Right cardiac atrium (tissue), 5 donors: Measurements from ENCODE around the gene LPCAT2. TPM values are rescaled to one million over a fixed set of nuclear protein-coding genes. Genes with fewer than 3 reads are reported as not detected.

Experiments used
- ATAC-seq, 2 donors: fragments of 200-7000 bp; cut with Tn5 transposase; one replicate each; pipeline versions ENCODE4 v1.8.0 to v1.9.1; 2020; ENCODE audit warnings: moderate library complexity in 2 of 2, mild to moderate bottlenecking in 1 of 2
- DNase-seq, 3 donors: peaks; one replicate each; pipeline ENCODE4 v3.0.0-alpha.2; 2020
- H3K27ac ChIP-seq: one replicate; pipeline ENCODE4 v1.5.1; 2013; ENCODE audit warnings: mild to moderate bottlenecking, low read length, control low read depth, moderate library complexity
- H3K27me3 ChIP-seq: one replicate; pipeline ENCODE4 v1.6.1; 2013; ENCODE audit not compliant: control insufficient read depth, insufficient read depth
- H3K4me1 ChIP-seq: one replicate; pipeline ENCODE4 v1.6.1; 2013; ENCODE audit warnings: low read length; ENCODE audit not compliant: control insufficient read depth, insufficient read depth
- H3K4me3 ChIP-seq: one replicate; pipeline ENCODE4 v1.5.1; 2013; ENCODE audit warnings: low read length, control low read depth
- H3K9me3 ChIP-seq: one replicate; pipeline ENCODE4 v1.6.1; 2013; ENCODE audit warnings: low read length; ENCODE audit not compliant: control insufficient read depth
- WGBS: extraction: QIAGEN DNeasy Blood & Tissue Kit; methylation state at CpG from one replicate; pipeline ENCODE4 v1.1.7; 2013; 5-methylcytosine and 5-hydroxymethylcytosine counted together
- intact Hi-C, 4 donors: fragments of 100-400 bp; cut with DNase I; formaldehyde crosslinking; loops; one replicate each; pipeline versions ENCODE4 v1.11.0 to v1.14.0; 2022 to 2023
- polyA plus RNA-seq: library from polyadenylated mRNA; stranded (reverse); fragments of 200-250 nt; gene quantifications from one replicate; pipeline ENCODE4 v1.2.3, GENCODE V29; 2013
- total RNA-seq, 4 donors: library from RNA; stranded (reverse); fragmentation: NEBNext Ultra II Directional; extraction: Animal tissue kit (Norgen Biotek cat#: 25700); gene quantifications; one replicate each; pipeline ENCODE4 v1.2.1, GENCODE V29; 2021
- donor health status: healthy with polysubstance abuse.
- donor health status: DM: no; HTN: yes; CAD: no.
- donor health status: DM: no; HTN: no; CAD: no.
- donor health status: DM: no; HTN: yes; CAD: no; lungs with severe emphysema.
- donor health status: DM: yes; HTN: yes; CAD: no.

The LPCAT2 gene
- total and polyA plus RNA-seq, 5 donors = 4.0 to 10.9 (median 6.6) TPM

- Histone ChIP-seq H3K27ac (no peak overlapping the region), H3K9me3 (no peaks in the 10 kb centered on the region), H3K27me3 (no peaks in the 10 kb centered on the region), H3K4me3 (no peak overlapping the region), H3K4me1 (no peaks in the 10 kb centered on the region)
- intact Hi-C loops = no loop called here
- WGBS = 86% methylated on average over 2 of the region's 2 CpGs
- no peak for ATAC-seq
- no peak for DNase-seq
These were observed 46.6 kb downstream of the LPCAT2 start for GRCh38 chr16:55555436-55555835.

- Histone ChIP-seq H3K4me3 (no peak overlapping the region), H3K27ac (no peak overlapping the region), H3K4me1 (no peaks in the 10 kb centered on the region), H3K9me3 (no peaks in the 10 kb centered on the region), H3K27me3 (no peaks in the 10 kb centered on the region)
- ATAC-seq = no peak
- intact Hi-C loops = no loop called here
- no peak for DNase-seq
These were observed 48.3 kb downstream of the LPCAT2 start for GRCh38 chr16:55557186-55557585.

GRCh38 chr16:55559233-55559632 is 50.4 kb downstream of the LPCAT2 start:
- peak; percentile 89 to 91 for ATAC-seq
- DNase-seq = no peak
- no peaks in the 10 kb centered on the region for H3K9me3 ChIP-seq
- H3K4me1 ChIP-seq = no peaks in the 10 kb centered on the region
- no peak overlapping the region for H3K27ac ChIP-seq
- no peaks in the 10 kb centered on the region for H3K27me3 ChIP-seq
- intact Hi-C loops = no loop called here
- no peak overlapping the region for H3K4me3 ChIP-seq

GRCh38 chr16:55559933-55560516 is 51.2 kb downstream of the LPCAT2 start:
- Histone ChIP-seq H3K9me3 (no peaks in the 10 kb centered on the region), H3K4me3 (no peak overlapping the region), H3K4me1 (no peaks in the 10 kb centered on the region), H3K27me3 (no peaks in the 10 kb centered on the region), H3K27ac (no peak overlapping the region)
- 31% methylated on average over 1 of the region's 1 CpG for WGBS
- ATAC-seq = no peak
- DNase-seq = no peak
- intact Hi-C loops = loop anchor here in 1 of 4 donors (5.0 kb wide), 1 partner anchor 93 kb away; no protein-coding TSS in a partner anchor

- Histone ChIP-seq H3K4me1 (no peaks in the 10 kb centered on the region), H3K9me3 (no peaks in the 10 kb centered on the region), H3K27me3 (no peaks in the 10 kb centered on the region), H3K27ac (no peak overlapping the region), H3K4me3 (no peak overlapping the region)
- no peak for ATAC-seq
- intact Hi-C loops = loop anchor here in 1 of 4 donors (5.0 kb wide), 1 partner anchor 94 kb away; no protein-coding TSS in a partner anchor
- WGBS = 92% methylated on average over 2 of the region's 2 CpGs
- no peak for DNase-seq
These were observed 52.5 kb downstream of the LPCAT2 start for GRCh38 chr16:55561319-55561848.

- intact Hi-C loops = loop anchor here in 1 of 4 donors (5.0 kb wide), 1 partner anchor 96 kb away; no protein-coding TSS in a partner anchor
- WGBS = 93% methylated on average over 1 of the region's 1 CpG
- Histone ChIP-seq H3K27me3 (no peaks in the 10 kb centered on the region), H3K27ac (no peak overlapping the region), H3K9me3 (no peaks in the 10 kb centered on the region), H3K4me1 (peaks cover 2% of the 10 kb centered on the region), H3K4me3 (no peak overlapping the region)
- DNase-seq (no peak), ATAC-seq (no peak)
These were observed 54.1 kb downstream of the LPCAT2 start for GRCh38 chr16:55562936-55563335.

- H3K4me1 ChIP-seq = peaks cover 2% of the 10 kb centered on the region
- ATAC-seq = no peak
These were observed 54.9 kb downstream of the LPCAT2 start for GRCh38 chr16:55563797-55564196.

GRCh38 chr16:55565086-55565485 is 56.2 kb downstream of the LPCAT2 start:
- H3K27ac ChIP-seq = no peak overlapping the region
- H3K9me3 ChIP-seq = no peaks in the 10 kb centered on the region
- intact Hi-C loops = no loop called here
- H3K27me3 ChIP-seq = no peaks in the 10 kb centered on the region
- H3K4me1 ChIP-seq = peaks cover 2% of the 10 kb centered on the region
- 80% methylated on average over 1 of the region's 1 CpG for WGBS
- ATAC-seq = no peak
- no peak for DNase-seq
- no peak overlapping the region for H3K4me3 ChIP-seq

More at GRCh38 chr16:55563797-55564196, 54.9 kb downstream of the LPCAT2 start:
- no peaks in the 10 kb centered on the region for H3K27me3 ChIP-seq
- intact Hi-C loops = loop anchor here in 1 of 4 donors (5.0 kb wide), 1 partner anchor 96 kb away; no protein-coding TSS in a partner anchor
- no peak for DNase-seq
- H3K4me3 ChIP-seq = no peak overlapping the region
- H3K9me3 ChIP-seq = no peaks in the 10 kb centered on the region
- 78% methylated on average over 2 of the region's 2 CpGs for WGBS
- H3K27ac ChIP-seq = no peak overlapping the region

GRCh38 chr16:55566432-55567175 is 57.7 kb downstream of the LPCAT2 start, which contains the start of gene CAPNS2:
CAPNS2 (plus strand) TSS chr16:55566684; CDS start chr16:55566757, 73 bp downstream.
- Histone ChIP-seq H3K27me3 (no peaks in the 10 kb centered on the region), H3K4me3 (no peak within 1 kb of the TSS), H3K27ac (no peak within 1 kb of the TSS), H3K4me1 (peaks cover 4% of the 10 kb centered on the region), H3K9me3 (no peaks in the 10 kb centered on the region)
- no peak for DNase-seq
- WGBS = 95% methylated on average over 9 of the region's 9 CpGs
- intact Hi-C loops = no loop called here
- no peak for ATAC-seq

GRCh38 chr16:55567382-55567781 is 58.5 kb downstream of the LPCAT2 start:
- 64% methylated on average over 3 of the region's 3 CpGs for WGBS
- ATAC-seq = peak; percentile 80 to 90
- H3K27ac ChIP-seq = no peak overlapping the region

GRCh38 chr16:55568207-55568606 is 59.3 kb downstream of the LPCAT2 start:
- Histone ChIP-seq H3K4me3 (no peak overlapping the region), H3K27me3 (no peaks in the 10 kb centered on the region), H3K27ac (no peak overlapping the region), H3K9me3 (no peaks in the 10 kb centered on the region), H3K4me1 (peaks cover 4% of the 10 kb centered on the region)
- ATAC-seq = no peak
- WGBS = 60% methylated on average over 3 of the region's 3 CpGs
- no peak for DNase-seq
- intact Hi-C loops = no loop called here

More at GRCh38 chr16:55567382-55567781, 58.5 kb downstream of the LPCAT2 start:
- H3K4me3 ChIP-seq = no peak overlapping the region
- no peaks in the 10 kb centered on the region for H3K9me3 ChIP-seq
- DNase-seq = peak in 2 of 3 donors; percentile 18 to 55
- peaks cover 4% of the 10 kb centered on the region for H3K4me1 ChIP-seq
- intact Hi-C loops = no loop called here
- H3K27me3 ChIP-seq = no peaks in the 10 kb centered on the region
